ENCODE measurements around the gene GNA15.

DNA sequence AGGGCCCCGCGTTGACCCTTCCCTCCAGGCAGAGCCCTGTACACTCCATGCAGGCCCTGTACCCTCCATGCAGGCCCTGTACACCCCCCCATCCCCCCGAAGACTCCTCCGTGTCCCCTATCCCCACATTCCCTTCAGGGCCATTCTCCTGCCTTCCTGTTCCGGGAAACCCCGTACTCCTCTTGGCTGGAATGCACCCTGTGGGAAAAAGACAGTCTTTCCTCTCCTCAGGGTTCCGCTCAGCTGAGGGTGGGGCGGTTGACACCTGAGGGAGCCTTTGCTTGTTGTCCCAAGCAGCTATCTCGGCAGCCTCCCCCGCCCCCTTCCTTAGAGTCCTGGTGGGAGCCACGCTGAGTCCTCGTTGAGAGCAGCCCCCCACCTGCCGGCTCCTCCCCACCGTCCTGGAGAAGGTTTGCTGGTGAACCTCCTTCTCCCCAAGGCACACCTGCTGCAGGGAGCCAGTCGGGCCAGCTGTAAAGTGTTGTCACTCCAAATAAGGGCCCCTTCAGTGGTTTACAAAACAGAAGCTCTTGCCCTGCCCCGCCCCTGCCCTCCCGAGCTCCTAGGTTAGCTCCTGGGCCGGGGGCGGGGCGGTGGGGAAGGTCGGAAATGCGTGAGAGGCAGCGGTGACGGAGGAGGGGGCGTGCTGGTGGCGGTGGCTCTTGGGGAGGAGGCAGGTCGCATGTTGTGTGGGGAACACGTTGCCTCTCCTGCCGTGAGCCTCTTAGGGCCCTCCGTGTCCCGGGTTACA, 40.2 kb upstream of the GNA15 start:
- peak in 1 of 4 donors; percentile 21 for TF ChIP-seq POLR2A (IDR thresholded peaks at IDR 0.05)
- peak in 1 of 2 donors; percentile 28 for TF ChIP-seq POLR2AphosphoS5 (IDR thresholded peaks at IDR 0.05)
